AG08396 (cell line): ENCODE measurements around the gene DRD1.
"Not testable (repeated sequence)": the region's sequence is repeated elsewhere in the genome, so short reads cannot be mapped to it uniquely, and the experiment has no call there.

Experiments used
- DNase-seq: peaks from one replicate; pipeline ENCODE4 v3.0.0; 2012; ENCODE audit warnings: low spot score, mixed read lengths

The DRD1 gene

DNA sequence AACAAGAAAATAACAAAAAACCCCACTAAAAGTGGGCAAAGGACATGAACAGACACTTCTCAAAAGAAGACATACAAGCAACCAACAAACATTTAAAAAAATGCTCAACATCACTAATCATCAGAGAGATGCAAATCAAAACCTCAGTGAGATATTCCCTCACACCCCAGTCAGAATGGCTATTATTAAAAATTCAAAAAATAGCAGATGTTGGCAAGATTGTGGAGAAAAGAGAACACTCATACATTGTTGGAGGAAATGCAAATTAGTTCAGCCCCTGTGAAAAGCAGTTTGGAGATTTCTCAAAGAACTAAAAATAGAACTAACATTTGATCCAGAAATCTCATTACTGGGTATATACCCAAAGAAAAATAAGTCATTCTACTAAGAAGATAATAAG is 19.4 kb downstream of the DRD1 start:
- not testable (repeated sequence) for DNase-seq

DNA sequence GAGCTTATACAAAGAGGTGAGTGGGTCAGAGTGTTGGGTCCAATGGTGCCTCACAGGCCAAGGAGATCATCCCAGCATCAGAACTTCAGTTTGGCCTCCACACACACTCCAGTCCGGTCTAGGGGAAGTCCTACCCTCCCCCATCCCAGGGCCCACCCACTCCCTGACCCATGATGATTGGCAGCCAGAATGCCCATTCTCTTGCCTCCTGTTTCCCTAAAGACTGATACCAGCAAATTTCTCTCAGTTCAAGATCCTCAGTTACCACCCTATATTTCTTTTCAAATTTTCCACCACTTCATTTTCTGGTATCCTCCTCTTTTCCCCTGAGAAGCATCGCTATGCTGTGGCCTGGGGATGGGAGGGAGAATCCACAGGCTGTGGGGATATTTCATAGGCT is 21.9 kb downstream of the DRD1 start:
- DNase-seq: no peak

DNA sequence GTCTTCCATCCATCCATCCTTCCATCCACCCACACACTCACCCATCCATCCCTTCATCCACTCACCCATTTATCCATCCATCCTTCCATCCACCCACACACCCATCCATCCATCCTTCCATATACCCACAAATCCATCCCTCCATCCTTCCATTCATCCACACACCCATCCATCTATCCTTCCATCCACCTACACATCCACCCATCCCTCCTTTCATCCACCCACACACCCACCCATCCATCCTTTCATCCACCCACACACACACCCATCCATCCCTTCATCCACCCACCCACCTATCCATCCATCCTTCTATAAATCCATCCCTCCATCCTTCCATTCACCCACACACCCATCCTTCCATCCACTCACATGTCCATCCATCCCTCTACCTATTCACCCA is 23.6 kb downstream of the DRD1 start:
- DNase-seq: no peak

DNA sequence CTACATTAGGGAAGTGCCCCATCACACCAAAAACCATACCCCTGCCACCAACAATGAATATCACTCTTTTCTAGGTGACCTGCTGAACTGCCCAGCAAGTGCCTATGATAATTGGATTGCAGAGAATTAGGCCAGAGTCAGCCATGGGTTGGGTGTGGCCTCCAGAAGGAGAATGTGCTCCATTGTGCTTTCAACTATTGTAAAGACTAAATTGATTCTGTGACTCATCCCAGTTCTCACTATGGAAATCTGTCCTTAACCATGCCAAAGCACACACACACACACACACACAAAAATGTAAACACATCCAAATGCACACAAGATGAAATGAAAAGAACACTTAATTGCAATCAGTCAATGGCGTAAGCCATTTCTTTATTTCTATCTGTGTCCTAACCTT is 25.7 kb downstream of the DRD1 start:
- no peak for DNase-seq

DNA sequence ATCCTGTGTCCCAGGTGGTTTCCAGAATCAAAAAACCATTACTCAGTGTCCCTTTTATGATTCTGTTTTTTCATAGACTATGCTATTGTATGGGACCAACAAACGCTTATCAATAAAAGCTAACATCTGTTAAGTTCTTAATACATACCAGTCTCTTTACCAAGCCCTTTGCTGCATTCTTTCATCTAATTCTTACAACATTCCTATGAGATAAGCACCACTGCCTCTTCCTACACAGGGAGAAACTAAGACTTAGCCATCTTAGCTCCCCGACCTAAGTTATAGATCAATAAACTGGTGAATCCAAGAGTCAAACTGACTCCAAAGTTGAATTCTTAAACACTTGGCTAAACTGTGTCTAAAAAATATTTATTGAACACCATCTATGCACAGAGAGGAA is 26.6 kb downstream of the DRD1 start:
- DNase-seq: no peak

DNA sequence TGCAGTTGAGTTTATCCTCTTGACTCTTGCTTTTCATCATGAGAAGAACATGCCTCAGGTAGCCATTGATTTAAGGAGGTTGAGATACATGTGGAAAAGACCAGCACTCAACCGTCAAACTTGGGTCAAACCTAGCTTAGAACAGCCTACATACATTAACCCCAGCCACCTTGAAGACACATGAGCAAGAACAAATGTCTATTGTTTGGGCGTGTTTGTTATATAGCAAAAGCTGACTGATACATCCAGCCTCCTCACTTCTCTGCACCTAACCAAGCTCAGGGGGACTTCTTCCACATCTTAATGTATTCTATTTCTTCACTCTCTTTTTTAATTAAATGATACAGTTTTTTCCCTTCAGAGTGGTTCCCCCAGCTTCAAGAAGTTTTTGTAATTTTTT is 28.7 kb downstream of the DRD1 start:
- no peak for DNase-seq

DNA sequence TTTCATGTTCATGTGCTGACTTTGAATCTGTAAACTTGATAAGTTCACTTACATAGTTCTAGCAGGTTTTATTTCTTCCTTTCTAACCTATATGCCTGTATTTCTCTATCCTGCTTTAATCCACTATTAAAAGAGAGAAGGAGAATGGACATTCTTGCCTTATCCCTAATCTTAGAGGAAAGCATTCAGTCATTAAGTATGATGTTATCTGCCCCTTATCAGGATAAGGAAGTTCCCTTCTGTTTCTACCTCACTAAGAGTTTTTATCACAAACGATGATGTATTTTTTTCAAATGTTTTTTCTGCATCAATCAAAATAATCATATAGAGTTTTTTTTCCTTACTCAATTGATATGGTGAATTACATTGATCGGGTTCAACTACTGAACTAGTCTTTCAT is 33.1 kb downstream of the DRD1 start:
- DNase-seq: no peak

DNA sequence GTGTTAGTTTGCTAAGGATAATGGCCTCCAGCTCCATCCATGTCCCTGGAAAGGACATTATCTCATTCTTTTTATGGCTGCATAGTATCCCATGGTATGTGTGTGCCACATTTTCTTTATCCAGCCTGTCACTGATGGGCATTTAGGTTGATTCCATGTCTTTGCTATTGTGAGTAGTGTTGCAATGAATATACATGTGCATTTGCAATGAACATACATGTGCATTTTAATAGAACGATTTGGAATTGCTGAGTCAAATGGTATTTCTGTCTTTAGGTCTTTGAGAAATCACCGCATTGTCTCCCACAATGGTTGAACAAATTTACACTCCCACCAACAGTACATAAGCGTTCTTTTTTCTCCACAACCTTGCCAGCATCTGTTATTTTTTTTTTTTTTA is 37.7 kb downstream of the DRD1 start:
- DNase-seq: no peak

DNA sequence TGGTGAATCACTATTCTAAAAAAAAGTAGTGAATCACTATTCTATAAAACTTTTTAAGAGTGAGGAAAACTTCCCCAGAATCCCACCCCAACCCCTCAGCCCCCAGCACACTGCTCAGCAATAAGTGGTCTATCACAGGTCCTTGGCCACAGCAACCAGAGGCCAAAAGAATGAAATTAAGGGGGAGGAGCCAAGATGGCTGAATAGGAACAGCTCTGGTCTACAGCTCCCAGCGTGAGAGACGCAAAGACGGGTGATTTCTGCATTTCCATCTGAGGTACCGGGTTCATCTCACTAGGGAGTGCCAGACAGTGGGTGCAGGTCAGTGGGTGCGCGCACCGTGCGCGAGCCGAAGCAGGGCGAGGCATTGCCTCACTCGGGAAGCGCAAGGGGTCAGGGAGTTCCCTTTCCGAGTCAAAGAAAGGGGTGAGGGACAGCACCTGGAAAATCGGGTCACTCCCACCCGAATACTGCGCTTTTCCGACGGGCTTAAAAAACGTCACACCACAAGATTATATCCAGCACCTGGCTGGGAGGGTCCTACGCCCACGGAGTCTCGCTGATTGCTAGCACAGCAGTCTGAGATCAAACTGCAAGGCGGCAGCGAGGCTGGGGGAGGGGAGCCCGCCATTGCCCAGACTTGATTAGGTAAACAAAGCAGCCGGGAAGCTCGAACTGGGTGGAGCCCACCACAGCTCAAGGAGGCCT is 46.2 kb downstream of the DRD1 start:
- DNase-seq: not testable (repeated sequence)

DNA sequence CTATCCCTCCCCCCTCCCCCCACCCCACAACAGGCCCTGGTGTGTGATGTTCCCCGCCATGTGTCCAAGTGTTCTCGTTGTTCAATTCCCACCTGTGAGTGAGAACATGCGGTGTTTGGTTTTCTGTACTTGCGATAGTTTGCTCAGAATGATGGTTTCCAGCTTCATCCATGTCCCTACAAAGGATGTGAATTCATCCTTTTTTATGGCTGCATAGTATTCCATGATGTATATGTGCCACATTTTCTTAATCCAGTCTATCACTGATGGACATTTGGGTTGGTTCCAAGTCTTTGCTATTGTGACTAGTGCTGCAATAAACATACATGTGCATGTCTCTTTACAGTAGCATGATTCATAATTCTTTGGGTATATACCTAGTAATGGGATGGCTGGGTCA is 48.6 kb downstream of the DRD1 start:
- DNase-seq: not testable (repeated sequence)

DNA sequence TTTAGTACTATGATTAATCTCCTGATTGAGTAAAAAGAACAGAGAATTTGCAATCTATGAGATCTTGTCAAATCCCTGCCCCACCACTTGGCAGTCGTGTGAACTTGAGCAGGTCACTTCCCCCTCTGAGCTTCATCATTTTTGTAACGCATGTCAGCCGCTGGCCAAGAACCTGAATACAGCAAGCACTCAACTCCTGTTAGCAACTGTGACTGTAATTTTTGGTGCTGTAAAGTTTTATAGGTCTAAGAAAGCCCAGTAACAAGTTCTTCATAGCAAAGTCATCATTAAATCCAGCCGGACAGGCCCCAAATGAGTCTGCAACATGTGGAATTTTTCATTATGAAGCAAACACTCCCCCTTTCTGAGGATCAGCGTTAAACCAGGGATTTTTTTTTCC is 49.4 kb downstream of the DRD1 start:
- DNase-seq: no peak

DNA sequence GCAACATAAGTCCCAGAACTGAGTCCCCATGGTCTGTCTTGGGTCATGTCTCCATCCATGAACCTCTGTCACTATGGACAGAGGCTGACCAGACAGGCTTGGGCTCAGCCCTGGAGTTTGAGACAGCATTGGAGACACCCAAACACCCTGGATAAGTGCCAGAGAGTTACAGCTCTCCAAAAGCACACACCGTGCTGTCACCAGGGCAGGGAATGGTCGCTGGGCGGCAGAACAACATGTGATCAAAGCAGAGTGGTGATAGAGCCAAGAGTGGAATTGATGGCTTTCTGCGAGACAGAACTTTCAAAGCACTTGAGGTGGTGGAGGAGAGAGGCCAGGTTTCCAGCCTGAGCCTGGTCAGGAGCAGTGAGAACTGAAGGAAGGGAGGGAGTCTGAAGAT is 50.1 kb downstream of the DRD1 start:
- DNase-seq: no peak

DNA sequence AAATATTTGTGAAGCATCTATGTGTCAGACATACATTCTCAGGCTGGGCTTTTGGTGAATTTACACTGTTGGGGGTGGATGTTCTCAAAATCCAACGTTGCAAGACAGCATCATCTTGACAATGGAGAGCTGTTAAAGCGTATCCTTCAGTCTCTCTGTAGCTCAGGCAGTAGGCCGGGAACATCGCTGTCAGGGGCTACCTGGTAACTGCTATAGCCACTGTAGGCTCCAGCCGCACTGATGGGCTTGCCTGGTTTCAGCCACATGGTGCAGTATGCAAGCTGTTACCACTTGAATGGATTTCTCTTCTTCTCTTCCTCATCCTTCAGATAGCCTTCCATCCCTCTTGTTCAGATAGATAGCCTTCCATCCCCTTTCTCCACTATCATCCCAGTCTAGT is 51.7 kb downstream of the DRD1 start:
- no peak for DNase-seq

DNA sequence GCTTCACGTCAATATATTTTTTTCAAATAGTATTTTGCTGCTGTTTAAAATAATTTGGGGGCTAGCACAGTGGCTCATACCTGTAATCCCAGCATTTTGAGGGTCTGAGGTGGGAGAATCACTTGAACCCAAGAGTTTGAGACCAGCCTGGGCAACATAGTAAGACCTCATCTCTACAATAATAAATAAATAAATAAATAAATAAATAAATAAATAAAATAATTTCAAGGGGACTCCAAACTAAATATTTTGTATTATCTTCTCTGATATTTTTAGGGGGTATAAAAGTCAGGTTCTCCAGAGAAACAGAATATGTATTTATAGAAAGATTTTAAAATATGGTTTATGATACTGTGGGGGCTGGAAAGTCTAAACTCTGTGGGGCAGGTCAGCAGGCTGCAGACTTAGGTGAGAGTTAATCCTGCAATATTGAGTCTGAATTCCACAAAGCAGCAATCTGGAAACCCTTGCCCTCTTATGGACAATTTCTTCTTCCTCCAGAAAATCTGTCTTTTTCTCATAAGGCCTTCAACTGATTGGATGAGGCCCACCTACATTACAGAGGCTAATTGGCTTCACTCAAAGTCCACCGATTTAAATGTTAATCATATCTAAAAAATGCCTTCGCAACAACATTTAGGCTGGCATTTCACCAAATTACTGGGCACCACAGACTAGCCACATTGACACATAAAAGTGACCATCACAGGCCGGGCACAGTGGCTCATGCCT is 53.5 kb downstream of the DRD1 start:
- DNase-seq: no peak
